Measurements from ENCODE around the gene INHBC.

INHBC gene

GRCh38 chr12:57465030-57465746, 30.6 kb downstream of the INHBC start:
- TF ChIP-seq ZNF274 (IDR thresholded peaks at IDR 0.05; ENCODE audit: low read depth, low read length) = no peak
- H3K4me3 ChIP-seq (ENCODE audit: low read length) = no peak overlapping the region

GRCh38 chr12:57465747-57466505, 31.3 kb downstream of the INHBC start:
- no peak overlapping the region for H3K4me3 ChIP-seq (ENCODE audit: low read length)
- TF ChIP-seq ZNF274 (IDR thresholded peaks at IDR 0.05; ENCODE audit: low read depth, low read length) = no peak

GRCh38 chr12:57467212-57467874, 32.8 kb downstream of the INHBC start:
- no peak for TF ChIP-seq ZNF274 (IDR thresholded peaks at IDR 0.05; ENCODE audit: low read depth, low read length)
- H3K4me3 ChIP-seq (ENCODE audit: low read length) = no peak overlapping the region

- no peak for TF ChIP-seq ZNF274 (IDR thresholded peaks at IDR 0.05; ENCODE audit: low read depth, low read length)
- no peak overlapping the region for H3K4me3 ChIP-seq (ENCODE audit: low read length)
Observed at GRCh38 chr12:57467915-57468314, 33.3 kb downstream of the INHBC start.

GRCh38 chr12:57469296-57470164, 34.9 kb downstream of the INHBC start:
- no peak overlapping the region for H3K4me3 ChIP-seq (ENCODE audit: low read length)

GRCh38 chr12:57470286-57470969, 35.8 kb downstream of the INHBC start:
- TF ChIP-seq ZNF274 (IDR thresholded peaks at IDR 0.05; ENCODE audit: low read depth, low read length) = no peak
- no peak overlapping the region for H3K4me3 ChIP-seq (ENCODE audit: low read length)

More at GRCh38 chr12:57469296-57470164, 34.9 kb downstream of the INHBC start:
- no peak for TF ChIP-seq ZNF274 (IDR thresholded peaks at IDR 0.05; ENCODE audit: low read depth, low read length)

- H3K4me3 ChIP-seq (ENCODE audit: low read length) = no peak overlapping the region
- no peak for TF ChIP-seq ZNF274 (IDR thresholded peaks at IDR 0.05; ENCODE audit: low read depth, low read length)
Observed at GRCh38 chr12:57470970-57471656, 36.5 kb downstream of the INHBC start.

- H3K4me3 ChIP-seq (ENCODE audit: low read length) = no peak overlapping the region
- TF ChIP-seq ZNF274 (IDR thresholded peaks at IDR 0.05; ENCODE audit: low read depth, low read length) = no peak
Observed at GRCh38 chr12:57471661-57472060, 37.1 kb downstream of the INHBC start.

GRCh38 chr12:57472391-57472790, 37.8 kb downstream of the INHBC start:
- H3K4me3 ChIP-seq (ENCODE audit: low read length) = no peak overlapping the region
- no peak for TF ChIP-seq ZNF274 (IDR thresholded peaks at IDR 0.05; ENCODE audit: low read depth, low read length)

GRCh38 chr12:57473392-57473791, 38.8 kb downstream of the INHBC start:
- no peak for TF ChIP-seq ZNF274 (IDR thresholded peaks at IDR 0.05; ENCODE audit: low read depth, low read length)
- H3K4me3 ChIP-seq (ENCODE audit: low read length) = no peak overlapping the region

- no peak for TF ChIP-seq ZNF274 (IDR thresholded peaks at IDR 0.05; ENCODE audit: low read depth, low read length)
- no peak overlapping the region for H3K4me3 ChIP-seq (ENCODE audit: low read length)
Observed at GRCh38 chr12:57473886-57474285, 39.3 kb downstream of the INHBC start.

GRCh38 chr12:57474430-57474829, 39.8 kb downstream of the INHBC start:
- no peak overlapping the region for H3K4me3 ChIP-seq (ENCODE audit: low read length)
- TF ChIP-seq ZNF274 (IDR thresholded peaks at IDR 0.05; ENCODE audit: low read depth, low read length) = no peak

- H3K4me3 ChIP-seq (ENCODE audit: low read length) = no peak overlapping the region
- no peak for TF ChIP-seq ZNF274 (IDR thresholded peaks at IDR 0.05; ENCODE audit: low read depth, low read length)
Observed at GRCh38 chr12:57474862-57475261, 40.3 kb downstream of the INHBC start.

Measured in GM08714 (cell line).